GM12875 (cell line): Measurements from ENCODE around the gene AJM1.

Source experiments
- H3K4me3 ChIP-seq: one replicate; pipeline ENCODE4 v1.5.1; 2011; ENCODE audit warnings: low read depth, low read length, control low read depth
- CTCF ChIP-seq: IDR thresholded peaks from 2 replicates; pipeline ENCODE4 v1.5.1; 2011; ENCODE audit warnings: low read depth, mild to moderate bottlenecking, control low read depth, inconsistent platforms, low read length, moderate library complexity, borderline replicate concordance; ENCODE audit not compliant: insufficient read depth

Gene AJM1

DNA sequence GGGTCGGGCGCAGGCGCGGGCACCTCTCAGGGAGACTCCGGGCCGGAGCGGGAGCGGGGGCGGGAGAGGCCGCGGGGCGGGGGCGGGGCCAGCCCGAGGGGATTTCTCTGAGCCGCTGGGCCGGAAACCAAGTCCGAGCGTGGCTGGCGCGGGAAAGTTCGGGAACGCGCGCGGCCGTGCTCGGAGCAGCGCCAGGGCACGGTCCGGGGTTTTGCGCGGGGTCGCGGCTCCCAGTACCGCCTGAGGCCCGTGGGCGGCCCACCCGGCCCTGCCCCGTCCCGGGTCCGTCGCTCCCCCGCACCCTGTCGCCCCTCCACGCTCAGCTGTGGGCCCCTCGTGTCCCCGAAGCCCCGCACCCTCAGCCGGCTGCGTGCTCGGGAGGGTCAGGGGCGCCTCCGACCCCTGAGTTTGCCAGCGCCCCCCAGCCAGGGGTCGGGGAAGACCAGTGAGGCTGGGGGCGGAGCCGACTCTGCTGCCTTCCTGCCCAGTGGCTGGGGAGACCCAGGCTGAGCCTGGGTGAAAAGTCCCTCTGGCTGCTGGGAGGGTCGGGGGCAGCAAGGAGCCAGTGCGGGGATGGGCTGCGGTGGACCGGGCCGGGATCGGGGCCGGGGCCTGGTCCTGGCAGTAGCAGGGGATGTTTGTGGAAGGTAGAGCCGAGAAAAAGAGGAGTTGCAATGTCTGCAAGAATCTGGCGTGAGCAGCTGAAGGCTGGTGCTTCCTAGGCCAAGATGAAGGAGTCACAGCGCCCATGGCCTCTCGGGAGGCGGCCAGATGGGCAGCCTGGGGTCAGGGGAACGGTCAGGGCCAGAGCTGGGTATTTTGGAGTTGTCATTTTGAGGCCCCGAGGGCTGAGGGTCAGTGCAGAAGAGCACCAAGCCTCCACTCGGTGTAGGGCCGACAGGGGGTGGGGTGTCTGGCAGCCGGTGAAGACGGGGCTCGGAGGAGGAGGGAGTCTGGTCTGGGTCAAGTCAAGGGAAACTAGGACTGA lies 44.6 kb downstream of the AJM1 start:
- TF ChIP-seq CTCF, result no peak
- H3K4me3 ChIP-seq, result peak overlapping the region; percentile 95

- no peak overlapping the region for H3K4me3 ChIP-seq
- no peak for TF ChIP-seq CTCF
These were observed 46.2 kb downstream of the AJM1 start for GRCh38 chr9:136888454-136888853.

DNA sequence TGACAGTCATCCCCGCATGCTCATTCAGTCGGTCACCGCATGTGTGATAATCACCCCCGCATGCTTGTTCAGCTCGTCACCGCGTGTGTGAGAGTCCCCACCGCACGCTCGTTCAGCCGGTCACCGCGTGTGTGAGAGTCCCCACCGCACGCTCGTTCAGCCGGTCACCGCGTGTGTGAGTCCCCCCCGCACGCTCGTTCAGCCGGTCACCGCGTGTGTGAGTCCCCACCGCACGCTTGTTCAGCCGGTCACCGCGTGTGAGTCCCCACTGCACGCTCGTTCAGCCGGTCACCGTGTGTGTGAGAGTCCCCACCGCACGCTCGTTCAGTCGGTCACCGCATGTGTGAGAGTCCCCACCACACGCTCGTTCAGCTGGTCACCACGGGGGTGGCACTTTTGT lies 47.6 kb downstream of the AJM1 start:
- H3K4me3 ChIP-seq, result no peak overlapping the region

DNA sequence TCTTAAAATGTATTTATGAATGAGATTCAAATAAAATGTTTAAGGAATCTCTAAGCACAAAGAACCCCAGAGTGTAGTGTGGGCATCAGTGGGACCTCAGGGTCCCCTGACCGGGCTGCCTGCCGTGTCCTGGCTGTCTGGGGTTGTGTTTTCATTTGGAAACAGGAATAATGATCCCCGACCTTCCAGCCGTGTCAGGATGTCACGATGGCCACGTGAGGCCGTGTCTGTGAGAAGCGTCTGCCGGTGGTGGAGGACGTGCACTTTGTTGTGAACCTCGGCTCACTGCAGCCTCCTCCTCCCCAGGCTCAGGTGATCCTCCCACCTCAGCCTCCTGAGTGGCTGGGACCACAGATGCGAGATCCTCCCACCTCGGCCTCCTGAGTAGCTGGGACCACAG lies 48.4 kb downstream of the AJM1 start:
- no peak overlapping the region for H3K4me3 ChIP-seq
- TF ChIP-seq CTCF, result no peak

More for the DNA sequence above, 47.6 kb downstream of the AJM1 start:
- TF ChIP-seq CTCF, result no peak
